ENCODE data around the gene C9orf40.

Gene C9orf40

GRCh38 chr9:74973714-74974113 is 21.0 kb upstream of the C9orf40 start:
- Histone ChIP-seq H3K27me3 (replicated peaks; ENCODE audit: insufficient read depth, low read length) (no peaks in the 10 kb centered on the region), H3K36me3 (replicated peaks; ENCODE audit: insufficient read depth, low read length) (no peaks in the 10 kb centered on the region)
- no peak for DNase-seq

GRCh38 chr9:74963056-74963455 is 10.3 kb upstream of the C9orf40 start:
- Histone ChIP-seq H3K4me3 (ENCODE audit: low read length) (no peak overlapping the region), H3K27ac (ENCODE audit: low read length) (no peak overlapping the region), H3K36me3 (replicated peaks; ENCODE audit: insufficient read depth, low read length) (no peaks in the 10 kb centered on the region), H2AFZ (ENCODE audit: low read length) (no peak overlapping the region), H4K20me1 (ENCODE audit: insufficient read depth, low read length) (no peaks in the 10 kb centered on the region), H3K4me2 (ENCODE audit: low read depth, low read length) (no peak overlapping the region), H3K9me2 (replicated peaks; ENCODE audit: insufficient read depth, low read length) (no peaks in the 10 kb centered on the region), H3F3A (ENCODE audit: insufficient read depth, low read length) (no peaks in the 10 kb centered on the region), H3K9ac (ENCODE audit: low read length) (no peak overlapping the region), H3K27me3 (replicated peaks; ENCODE audit: insufficient read depth, low read length) (no peaks in the 10 kb centered on the region), H3K79me2 (ENCODE audit: low read length) (no peaks in the 10 kb centered on the region), H3K9me3 (replicated peaks; ENCODE audit: insufficient read depth, low read length) (no peaks in the 10 kb centered on the region), H3K4me1 (ENCODE audit: low read length) (no peaks in the 10 kb centered on the region)
- TF ChIP-seq EZH2 (optimal IDR thresholded peaks at IDR 0.05; ENCODE audit: low read depth, low read length) (no peak), EZH2phosphoT487 (IDR thresholded peaks at IDR 0.05; ENCODE audit: low read length) (no peak), CTCF (IDR thresholded peaks at IDR 0.05; ENCODE audit: low read length) (no peak)
- DNase-seq = no peak

More at GRCh38 chr9:74973714-74974113, 21.0 kb upstream of the C9orf40 start:
- H3K4me3 ChIP-seq (ENCODE audit: low read length) = no peak overlapping the region
- H3K79me2 ChIP-seq (ENCODE audit: low read length) = no peaks in the 10 kb centered on the region
- no peak overlapping the region for H3K27ac ChIP-seq (ENCODE audit: low read length)
- no peak overlapping the region for H3K9ac ChIP-seq (ENCODE audit: low read length)
- no peaks in the 10 kb centered on the region for H3F3A ChIP-seq (ENCODE audit: insufficient read depth, low read length)
- H4K20me1 ChIP-seq (ENCODE audit: insufficient read depth, low read length) = no peaks in the 10 kb centered on the region
- no peak overlapping the region for H3K4me2 ChIP-seq (ENCODE audit: low read depth, low read length)
- H3K4me1 ChIP-seq (ENCODE audit: low read length) = no peaks in the 10 kb centered on the region
- no peak overlapping the region for H2AFZ ChIP-seq (ENCODE audit: low read length)
- TF ChIP-seq EZH2phosphoT487 (IDR thresholded peaks at IDR 0.05; ENCODE audit: low read length) = no peak
- H3K9me3 ChIP-seq (replicated peaks; ENCODE audit: insufficient read depth, low read length) = no peaks in the 10 kb centered on the region
- H3K9me2 ChIP-seq (replicated peaks; ENCODE audit: insufficient read depth, low read length) = no peaks in the 10 kb centered on the region

- H3K4me2 ChIP-seq (ENCODE audit: low read depth, low read length) = no peak overlapping the region
- H3K4me1 ChIP-seq (ENCODE audit: low read length) = no peaks in the 10 kb centered on the region
- no peaks in the 10 kb centered on the region for H3K9me2 ChIP-seq (replicated peaks; ENCODE audit: insufficient read depth, low read length)
- no peak overlapping the region for H2AFZ ChIP-seq (ENCODE audit: low read length)
- H3K27me3 ChIP-seq (replicated peaks; ENCODE audit: insufficient read depth, low read length) = no peaks in the 10 kb centered on the region
- H3K9ac ChIP-seq (ENCODE audit: low read length) = no peak overlapping the region
- no peak for TF ChIP-seq EZH2phosphoT487 (IDR thresholded peaks at IDR 0.05; ENCODE audit: low read length)
- no peak for TF ChIP-seq EZH2 (optimal IDR thresholded peaks at IDR 0.05; ENCODE audit: low read depth, low read length)
- no peak for TF ChIP-seq CTCF (IDR thresholded peaks at IDR 0.05; ENCODE audit: low read length)
- H3K27ac ChIP-seq (ENCODE audit: low read length) = no peak overlapping the region
- no peaks in the 10 kb centered on the region for H3K9me3 ChIP-seq (replicated peaks; ENCODE audit: insufficient read depth, low read length)
- H3K79me2 ChIP-seq (ENCODE audit: low read length) = no peaks in the 10 kb centered on the region
- H3K36me3 ChIP-seq (replicated peaks; ENCODE audit: insufficient read depth, low read length) = no peaks in the 10 kb centered on the region
- H3F3A ChIP-seq (ENCODE audit: insufficient read depth, low read length) = no peaks in the 10 kb centered on the region
- no peak overlapping the region for H3K4me3 ChIP-seq (ENCODE audit: low read length)
- H4K20me1 ChIP-seq (ENCODE audit: insufficient read depth, low read length) = no peaks in the 10 kb centered on the region
- DNase-seq = no peak
Measured at GRCh38 chr9:74961496-74961895, 8.8 kb upstream of the C9orf40 start.

- no peak overlapping the region for H3K4me2 ChIP-seq (ENCODE audit: low read depth, low read length)
- no peak overlapping the region for H3K9ac ChIP-seq (ENCODE audit: low read length)
- TF ChIP-seq CTCF (IDR thresholded peaks at IDR 0.05; ENCODE audit: low read length) = no peak
- TF ChIP-seq EZH2phosphoT487 (IDR thresholded peaks at IDR 0.05; ENCODE audit: low read length) = no peak
- TF ChIP-seq EZH2 (optimal IDR thresholded peaks at IDR 0.05; ENCODE audit: low read depth, low read length) = no peak
- H4K20me1 ChIP-seq (ENCODE audit: insufficient read depth, low read length) = no peaks in the 10 kb centered on the region
- no peak overlapping the region for H3K4me3 ChIP-seq (ENCODE audit: low read length)
- no peaks in the 10 kb centered on the region for H3K9me3 ChIP-seq (replicated peaks; ENCODE audit: insufficient read depth, low read length)
- no peaks in the 10 kb centered on the region for H3K79me2 ChIP-seq (ENCODE audit: low read length)
- H3K4me1 ChIP-seq (ENCODE audit: low read length) = no peaks in the 10 kb centered on the region
- H3K27me3 ChIP-seq (replicated peaks; ENCODE audit: insufficient read depth, low read length) = no peaks in the 10 kb centered on the region
- no peaks in the 10 kb centered on the region for H3F3A ChIP-seq (ENCODE audit: insufficient read depth, low read length)
- H3K36me3 ChIP-seq (replicated peaks; ENCODE audit: insufficient read depth, low read length) = no peaks in the 10 kb centered on the region
- H3K27ac ChIP-seq (ENCODE audit: low read length) = no peak overlapping the region
- DNase-seq = no peak
- H3K9me2 ChIP-seq (replicated peaks; ENCODE audit: insufficient read depth, low read length) = no peaks in the 10 kb centered on the region
- H2AFZ ChIP-seq (ENCODE audit: low read length) = no peak overlapping the region
Measured at GRCh38 chr9:74960561-74960960, 7.8 kb upstream of the C9orf40 start.
